Smooth muscle cell (in vitro differentiated cells): Measurements from ENCODE around the gene HCK. TPM values are rescaled to one million over a fixed set of nuclear protein-coding genes. Genes with fewer than 3 reads are reported as not detected.

Experiments
- DNase-seq: peaks from one replicate; lab custom pipeline; 2025; ENCODE audit not compliant: unreplicated experiment; lab: John Stamatoyannopoulos, UW
- H2AFZ ChIP-seq: fragments of 200-600 bp; sonication (generic); 2 replicates; pipeline ENCODE4 v1.6.0; 2016; ENCODE audit warnings: antibody characterized with exemption, low read depth, mild to moderate bottlenecking
- H3F3A ChIP-seq: fragments of 200-600 bp; sonication (generic); 2 replicates; pipeline ENCODE4 v1.6.0; 2017; ENCODE audit warnings: antibody characterized with exemption, low read depth
- H3K27ac ChIP-seq: fragments of 200-600 bp; sonication (generic); 2 replicates; pipeline ENCODE4 v1.5.1; 2016; ENCODE audit warnings: low read depth, mild to moderate bottlenecking
- H3K27me3 ChIP-seq: fragments of 200-600 bp; sonication (generic); 2 replicates; pipeline ENCODE4 v1.6.1; 2016; ENCODE audit warnings: low read depth, mild to moderate bottlenecking
- H3K36me3 ChIP-seq: fragments of 200-600 bp; sonication (generic); 2 replicates; pipeline ENCODE4 v1.5.1; 2016; ENCODE audit warnings: low read depth
- H3K4me1 ChIP-seq: fragments of 200-600 bp; sonication (generic); 2 replicates; pipeline ENCODE4 v1.5.1; 2016; ENCODE audit warnings: low read depth
- H3K4me2 ChIP-seq: fragments of 200-600 bp; sonication (generic); 2 replicates; pipeline ENCODE4 v1.6.0; 2016; ENCODE audit warnings: mild to moderate bottlenecking
- H3K4me3 ChIP-seq: fragments of 200-600 bp; sonication (generic); 2 replicates; pipeline ENCODE4 v1.5.1; 2016; ENCODE audit warnings: mild to moderate bottlenecking
- H3K79me2 ChIP-seq: fragments of 200-600 bp; sonication (generic); 2 replicates; pipeline ENCODE4 v1.6.0; 2016; ENCODE audit warnings: low read depth, mild to moderate bottlenecking
- H3K9ac ChIP-seq: fragments of 200-600 bp; sonication (generic); 2 replicates; pipeline ENCODE4 v1.6.0; 2016; ENCODE audit warnings: low read depth
- H3K9me3 ChIP-seq: fragments of 200-600 bp; sonication (generic); replicated peaks from 2 replicates; pipeline ENCODE4 v1.5.1; 2016; ENCODE audit warnings: low read depth
- H4K20me1 ChIP-seq: fragments of 200-600 bp; sonication (generic); 2 replicates; pipeline ENCODE4 v1.6.0; 2016; ENCODE audit warnings: low read depth
- CTCF ChIP-seq: fragments of 200-600 bp; sonication (generic); IDR thresholded peaks from 2 replicates; pipeline ENCODE4 v1.5.1; 2017; ENCODE audit warnings: borderline replicate concordance, mild to moderate bottlenecking, antibody characterized with exemption; ENCODE audit not compliant: insufficient read depth, poor library complexity, severe bottlenecking
- whole genome bisulfite sequencing: methylation state at CpG from one replicate; pipeline ENCODE4 v1.1.7; 2016; ENCODE audit warnings: low lambda C conversion rate; 5-methylcytosine and 5-hydroxymethylcytosine counted together
- polyA plus RNA-seq: library from polyadenylated mRNA; unstranded; fragments of >200 nt; fragmentation: Nextera tagmentation; extraction: Ambion mirVana; gene quantifications from 2 replicates; pipeline ENCODE4 v1.2.1, GENCODE V29; 2016
- total RNA-seq: library from RNA; depleted of rRNA; stranded (reverse); fragments of >200 nt; gene quantifications from 2 replicates; pipeline ENCODE4 v1.2.3, GENCODE V29; 2014

HCK gene
- total and polyA plus RNA-seq, 2 experiments from 2014 or later = 2.0 to 2.4 TPM

- 97% methylated on average over 5 of the region's 5 CpGs for WGBS
- H3K79me2 ChIP-seq = peaks cover 73% of the 10 kb centered on the region
Observed at GRCh38 chr20:32127347-32127746, 75.3 kb downstream of the HCK start.

GRCh38 chr20:32128167-32128566 lies 76.1 kb downstream of the HCK start:
- no peak for DNase-seq
- H3K9me3 ChIP-seq = no peaks in the 10 kb centered on the region

More at GRCh38 chr20:32127347-32127746, 75.3 kb downstream of the HCK start:
- Histone ChIP-seq H3K9me3 (no peaks in the 10 kb centered on the region), H2AFZ (no peak overlapping the region), H3K4me1 (no peaks in the 10 kb centered on the region), H3K27ac (no peak overlapping the region), H3F3A (no peaks in the 10 kb centered on the region), H4K20me1 (peaks cover 93% of the 10 kb centered on the region), H3K27me3 (no peaks in the 10 kb centered on the region), H3K4me2 (no peak overlapping the region), H3K9ac (no peak overlapping the region), H3K4me3 (no peak overlapping the region), H3K36me3 (no peaks in the 10 kb centered on the region)
- no peak for DNase-seq
- TF ChIP-seq CTCF = no peak

GRCh38 chr20:32129863-32130262 lies 77.8 kb downstream of the HCK start:
- Histone ChIP-seq H3K4me1 (no peaks in the 10 kb centered on the region), H3F3A (no peaks in the 10 kb centered on the region), H3K4me2 (no peak overlapping the region), H3K79me2 (peaks cover 87% of the 10 kb centered on the region), H3K9me3 (no peaks in the 10 kb centered on the region), H3K27ac (no peak overlapping the region), H3K9ac (no peak overlapping the region), H3K4me3 (no peak overlapping the region), H4K20me1 (peaks cover 100% of the 10 kb centered on the region), H3K27me3 (no peaks in the 10 kb centered on the region), H3K36me3 (no peaks in the 10 kb centered on the region), H2AFZ (no peak overlapping the region)
- DNase-seq = no peak
- TF ChIP-seq CTCF = no peak
- 97% methylated on average over 5 of the region's 5 CpGs for WGBS

More at GRCh38 chr20:32128167-32128566, 76.1 kb downstream of the HCK start:
- Histone ChIP-seq H3K27me3 (no peaks in the 10 kb centered on the region), H3K9ac (no peak overlapping the region), H3K4me2 (no peak overlapping the region), H3K36me3 (no peaks in the 10 kb centered on the region), H3K4me1 (no peaks in the 10 kb centered on the region), H3K4me3 (no peak overlapping the region), H4K20me1 (peaks cover 100% of the 10 kb centered on the region), H2AFZ (no peak overlapping the region), H3K27ac (no peak overlapping the region), H3F3A (no peaks in the 10 kb centered on the region), H3K79me2 (peaks cover 79% of the 10 kb centered on the region)
- WGBS = 98% methylated on average over 2 of the region's 2 CpGs
- no peak for TF ChIP-seq CTCF

- H3K27ac ChIP-seq = no peak overlapping the region
- no peak overlapping the region for H3K9ac ChIP-seq
- no peaks in the 10 kb centered on the region for H3K27me3 ChIP-seq
- H4K20me1 ChIP-seq = peaks cover 100% of the 10 kb centered on the region
- H3F3A ChIP-seq = no peaks in the 10 kb centered on the region
- no peaks in the 10 kb centered on the region for H3K36me3 ChIP-seq
- peaks cover 92% of the 10 kb centered on the region for H3K79me2 ChIP-seq
- no peaks in the 10 kb centered on the region for H3K4me1 ChIP-seq
- H3K9me3 ChIP-seq = no peaks in the 10 kb centered on the region
- no peak overlapping the region for H3K4me3 ChIP-seq
- no peak for TF ChIP-seq CTCF
- H2AFZ ChIP-seq = no peak overlapping the region
- H3K4me2 ChIP-seq = no peak overlapping the region
- WGBS = 79% methylated on average over 2 of the region's 2 CpGs
- DNase-seq = no peak
Observed at GRCh38 chr20:32130352-32130751, 78.3 kb downstream of the HCK start.
